ENCODE data around the gene EFCAB11.

GRCh38 chr14:89849931-89850330 lies 104.6 kb downstream of the EFCAB11 start:
- no peak for TF ChIP-seq POLR2AphosphoS5 (IDR thresholded peaks at IDR 0.05)
- TF ChIP-seq, protein P1, sequence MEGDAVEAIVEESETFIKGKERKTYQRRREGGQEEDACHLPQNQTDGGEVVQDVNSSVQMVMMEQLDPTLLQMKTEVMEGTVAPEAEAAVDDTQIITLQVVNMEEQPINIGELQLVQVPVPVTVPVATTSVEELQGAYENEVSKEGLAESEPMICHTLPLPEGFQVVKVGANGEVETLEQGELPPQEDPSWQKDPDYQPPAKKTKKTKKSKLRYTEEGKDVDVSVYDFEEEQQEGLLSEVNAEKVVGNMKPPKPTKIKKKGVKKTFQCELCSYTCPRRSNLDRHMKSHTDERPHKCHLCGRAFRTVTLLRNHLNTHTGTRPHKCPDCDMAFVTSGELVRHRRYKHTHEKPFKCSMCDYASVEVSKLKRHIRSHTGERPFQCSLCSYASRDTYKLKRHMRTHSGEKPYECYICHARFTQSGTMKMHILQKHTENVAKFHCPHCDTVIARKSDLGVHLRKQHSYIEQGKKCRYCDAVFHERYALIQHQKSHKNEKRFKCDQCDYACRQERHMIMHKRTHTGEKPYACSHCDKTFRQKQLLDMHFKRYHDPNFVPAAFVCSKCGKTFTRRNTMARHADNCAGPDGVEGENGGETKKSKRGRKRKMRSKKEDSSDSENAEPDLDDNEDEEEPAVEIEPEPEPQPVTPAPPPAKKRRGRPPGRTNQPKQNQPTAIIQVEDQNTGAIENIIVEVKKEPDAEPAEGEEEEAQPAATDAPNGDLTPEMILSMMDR (IDR thresholded peaks at IDR 0.05), result no peak
- no peak for TF ChIP-seq POLR2A (IDR thresholded peaks at IDR 0.05)
- TF ChIP-seq EP300 (IDR thresholded peaks at IDR 0.05), result no peak
